ENCODE measurements around the gene FREM3.

DNA sequence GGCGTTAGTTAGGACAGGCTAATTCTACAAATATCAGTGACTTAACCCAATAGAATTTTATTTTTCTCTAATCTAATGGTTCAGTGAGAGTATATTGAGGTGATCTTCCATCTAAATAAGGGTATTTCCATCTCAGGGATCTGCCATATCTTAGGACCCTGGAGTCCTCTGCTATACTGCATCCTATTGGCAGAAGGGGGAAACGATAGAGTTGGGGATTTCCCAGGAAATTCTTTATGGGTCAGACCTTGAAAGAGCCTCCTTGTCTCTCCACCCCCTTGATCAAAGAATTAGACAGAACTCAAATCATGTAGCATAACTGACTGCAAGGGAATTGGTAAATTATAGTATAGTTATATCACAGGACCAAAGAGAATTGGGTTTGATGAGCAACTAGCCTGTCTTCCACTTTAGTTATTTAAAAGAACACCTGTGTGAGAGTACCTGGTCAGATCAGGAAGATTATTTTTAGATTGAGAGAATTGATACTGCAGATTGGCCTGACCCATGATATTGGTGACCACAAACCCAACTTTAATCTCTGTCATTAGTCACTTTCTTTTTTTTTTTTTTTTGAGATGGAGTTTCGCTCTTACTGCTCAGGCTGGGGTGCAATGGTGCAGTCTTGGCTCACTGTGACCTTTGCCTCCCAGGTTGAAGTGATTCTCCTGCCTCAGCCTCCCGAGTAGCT is 161.4 kb downstream of the FREM3 start:
- TF ChIP-seq, protein P1, sequence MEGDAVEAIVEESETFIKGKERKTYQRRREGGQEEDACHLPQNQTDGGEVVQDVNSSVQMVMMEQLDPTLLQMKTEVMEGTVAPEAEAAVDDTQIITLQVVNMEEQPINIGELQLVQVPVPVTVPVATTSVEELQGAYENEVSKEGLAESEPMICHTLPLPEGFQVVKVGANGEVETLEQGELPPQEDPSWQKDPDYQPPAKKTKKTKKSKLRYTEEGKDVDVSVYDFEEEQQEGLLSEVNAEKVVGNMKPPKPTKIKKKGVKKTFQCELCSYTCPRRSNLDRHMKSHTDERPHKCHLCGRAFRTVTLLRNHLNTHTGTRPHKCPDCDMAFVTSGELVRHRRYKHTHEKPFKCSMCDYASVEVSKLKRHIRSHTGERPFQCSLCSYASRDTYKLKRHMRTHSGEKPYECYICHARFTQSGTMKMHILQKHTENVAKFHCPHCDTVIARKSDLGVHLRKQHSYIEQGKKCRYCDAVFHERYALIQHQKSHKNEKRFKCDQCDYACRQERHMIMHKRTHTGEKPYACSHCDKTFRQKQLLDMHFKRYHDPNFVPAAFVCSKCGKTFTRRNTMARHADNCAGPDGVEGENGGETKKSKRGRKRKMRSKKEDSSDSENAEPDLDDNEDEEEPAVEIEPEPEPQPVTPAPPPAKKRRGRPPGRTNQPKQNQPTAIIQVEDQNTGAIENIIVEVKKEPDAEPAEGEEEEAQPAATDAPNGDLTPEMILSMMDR (IDR thresholded peaks at IDR 0.05; ENCODE audit: insufficient read depth, low read length, poor library complexity, severe bottlenecking): no peak
- TF ChIP-seq EZH2phosphoT487 (conservative IDR thresholded peaks at IDR 0.05; ENCODE audit: low read length): no peak

Data from SU-DHL-6 (cell line).